Measurements from ENCODE around the gene ATP8B3. TPM values are rescaled to one million over a fixed set of nuclear protein-coding genes. Genes with fewer than 3 reads are reported as not detected.

Gene ATP8B3
- total RNA-seq, 1 donor = 0.86 TPM

- no peak for DNase-seq (ENCODE audit: low read depth)
- H3K4me3 ChIP-seq (ENCODE audit: low read depth, low read length) = no peak overlapping the region
- TF ChIP-seq, protein P1, sequence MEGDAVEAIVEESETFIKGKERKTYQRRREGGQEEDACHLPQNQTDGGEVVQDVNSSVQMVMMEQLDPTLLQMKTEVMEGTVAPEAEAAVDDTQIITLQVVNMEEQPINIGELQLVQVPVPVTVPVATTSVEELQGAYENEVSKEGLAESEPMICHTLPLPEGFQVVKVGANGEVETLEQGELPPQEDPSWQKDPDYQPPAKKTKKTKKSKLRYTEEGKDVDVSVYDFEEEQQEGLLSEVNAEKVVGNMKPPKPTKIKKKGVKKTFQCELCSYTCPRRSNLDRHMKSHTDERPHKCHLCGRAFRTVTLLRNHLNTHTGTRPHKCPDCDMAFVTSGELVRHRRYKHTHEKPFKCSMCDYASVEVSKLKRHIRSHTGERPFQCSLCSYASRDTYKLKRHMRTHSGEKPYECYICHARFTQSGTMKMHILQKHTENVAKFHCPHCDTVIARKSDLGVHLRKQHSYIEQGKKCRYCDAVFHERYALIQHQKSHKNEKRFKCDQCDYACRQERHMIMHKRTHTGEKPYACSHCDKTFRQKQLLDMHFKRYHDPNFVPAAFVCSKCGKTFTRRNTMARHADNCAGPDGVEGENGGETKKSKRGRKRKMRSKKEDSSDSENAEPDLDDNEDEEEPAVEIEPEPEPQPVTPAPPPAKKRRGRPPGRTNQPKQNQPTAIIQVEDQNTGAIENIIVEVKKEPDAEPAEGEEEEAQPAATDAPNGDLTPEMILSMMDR (IDR thresholded peaks at IDR 0.05; ENCODE audit: insufficient read depth, low read depth, low read length) = no peak
Observed at GRCh38 chr19:1758231-1758577, 53.9 kb downstream of the ATP8B3 start.

- TF ChIP-seq, protein P1 (IDR thresholded peaks at IDR 0.05; ENCODE audit: insufficient read depth, low read depth, low read length) = no peak
- no peak overlapping the region for H3K4me3 ChIP-seq (ENCODE audit: low read depth, low read length)
- DNase-seq (ENCODE audit: low read depth) = no peak
Observed at GRCh38 chr19:1757468-1758230, 54.4 kb downstream of the ATP8B3 start.

GRCh38 chr19:1756705-1757465 is 55.2 kb downstream of the ATP8B3 start:
- TF ChIP-seq, protein P1 (IDR thresholded peaks at IDR 0.05; ENCODE audit: insufficient read depth, low read depth, low read length) = no peak
- no peak overlapping the region for H3K4me3 ChIP-seq (ENCODE audit: low read depth, low read length)
- DNase-seq (ENCODE audit: low read depth) = no peak

GRCh38 chr19:1756264-1756663 is 55.8 kb downstream of the ATP8B3 start:
- DNase-seq (ENCODE audit: low read depth) = no peak
- H3K4me3 ChIP-seq (ENCODE audit: low read depth, low read length) = no peak overlapping the region
- TF ChIP-seq, protein P1 (IDR thresholded peaks at IDR 0.05; ENCODE audit: insufficient read depth, low read depth, low read length) = no peak

DNA sequence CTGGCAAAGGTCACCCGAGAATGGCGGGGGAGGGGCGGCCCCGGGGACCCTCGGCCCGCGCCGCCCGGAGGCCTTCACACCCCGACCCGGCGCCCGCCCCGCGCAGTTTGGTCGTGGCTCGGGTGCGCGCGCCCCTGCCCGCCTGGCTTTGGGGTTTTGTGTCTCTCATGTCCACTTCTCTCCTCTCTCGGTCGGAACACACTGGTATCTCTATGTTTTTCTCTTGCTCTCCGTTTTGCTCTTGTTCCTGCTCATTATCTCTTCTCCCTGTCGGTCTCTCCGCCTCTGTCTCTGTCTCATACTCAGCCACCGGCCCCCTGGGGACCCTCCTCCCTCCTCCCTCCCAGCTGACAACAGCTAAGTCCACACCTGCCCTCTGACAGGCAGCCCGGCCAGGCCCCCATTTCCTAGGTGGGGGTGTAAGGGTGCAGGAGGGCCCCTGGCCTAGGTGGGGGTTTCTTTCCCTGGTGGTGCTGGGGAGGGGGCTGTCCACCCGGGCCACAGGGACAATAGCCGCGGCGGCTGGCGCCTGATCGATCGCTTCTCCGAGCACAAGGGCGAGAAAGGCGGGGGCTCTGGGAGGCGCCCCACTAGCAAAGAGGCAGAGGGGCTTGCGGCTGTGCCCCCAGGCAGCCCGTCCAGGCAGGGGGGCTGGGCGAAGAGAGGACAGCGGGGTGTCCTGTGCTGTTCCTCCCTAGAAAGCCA is 56.5 kb downstream of the ATP8B3 start:
- DNase-seq (ENCODE audit: low read depth) = no peak
- TF ChIP-seq, protein P1 (IDR thresholded peaks at IDR 0.05; ENCODE audit: insufficient read depth, low read depth, low read length) = no peak
- H3K4me3 ChIP-seq (ENCODE audit: low read depth, low read length) = no peak overlapping the region

DNA sequence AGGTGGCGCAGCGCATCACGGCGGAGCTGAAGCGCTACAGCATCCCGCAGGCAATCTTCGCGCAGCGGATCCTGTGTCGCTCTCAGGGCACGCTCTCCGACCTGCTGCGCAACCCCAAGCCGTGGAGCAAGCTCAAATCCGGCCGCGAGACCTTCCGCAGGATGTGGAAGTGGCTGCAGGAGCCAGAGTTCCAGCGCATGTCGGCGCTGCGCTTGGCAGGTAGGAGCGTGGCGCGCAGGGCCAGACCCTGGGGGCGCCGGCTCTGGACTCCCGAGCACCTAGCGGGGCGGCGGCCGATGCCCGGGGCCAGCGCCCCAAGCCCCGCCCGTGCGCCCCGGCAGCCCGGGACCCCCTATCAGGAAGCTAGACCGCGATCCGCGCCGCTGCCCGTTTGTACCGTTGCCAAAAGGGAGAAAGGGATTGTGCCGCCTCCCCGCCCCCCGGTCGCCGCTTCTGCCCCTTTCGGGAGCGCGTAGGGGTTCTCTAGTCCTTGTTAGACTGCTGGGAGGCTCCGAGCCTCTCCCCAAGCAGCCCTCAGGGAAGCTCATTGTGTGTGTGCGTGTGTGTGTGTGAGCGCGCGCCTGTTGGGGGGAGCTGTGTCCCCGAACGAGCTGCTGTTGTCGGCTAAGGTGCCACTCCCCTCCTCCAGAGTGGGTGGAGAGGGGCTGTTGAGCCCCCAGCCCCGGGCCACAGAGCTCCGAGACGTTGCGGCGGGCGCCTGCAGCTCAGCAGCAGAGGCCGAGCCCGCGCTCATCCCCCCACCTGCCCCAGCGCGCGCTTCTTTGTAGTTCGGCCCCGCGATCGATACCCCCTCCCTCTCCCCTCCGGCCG is 57.2 kb downstream of the ATP8B3 start:
- no peak for DNase-seq (ENCODE audit: low read depth)
- TF ChIP-seq, protein P1 (IDR thresholded peaks at IDR 0.05; ENCODE audit: insufficient read depth, low read depth, low read length) = no peak
- no peak overlapping the region for H3K4me3 ChIP-seq (ENCODE audit: low read depth, low read length)
